PFSK-1 (cell line): ENCODE data around the gene FNDC5.

Experiments used
- POLR2AphosphoS5 ChIP-seq: IDR thresholded peaks from 2 replicates; pipeline ENCODE4 v1.6.1; 2012; ENCODE audit warnings: low read depth, mild to moderate bottlenecking, control low read depth, low read length, moderate library complexity
- REST ChIP-seq, 2 experiments: IDR thresholded peaks; 2 replicates each; pipeline versions ENCODE4 v1.6.1 to v1.8.0; 2011 to 2012; ENCODE audit warnings: low read depth in 2 of 2, low read length in 2 of 2, control low read depth in 1 of 2, inconsistent platforms in 1 of 2, mild to moderate bottlenecking in 1 of 2, moderate library complexity in 1 of 2; ENCODE audit not compliant: insufficient read depth in 1 of 2
- TAF1 ChIP-seq: IDR thresholded peaks from 2 replicates; pipeline ENCODE4 v1.6.1; 2012; ENCODE audit warnings: low read length, control low read depth, borderline replicate concordance; ENCODE audit not compliant: insufficient read depth

- TF ChIP-seq POLR2AphosphoS5 (no peak), REST (IDR thresholded peaks at IDR 0.05; ENCODE audit: insufficient read depth in 1 of 2, low read depth in 2 of 2, low read length in 2 of 2) (no peak; a peak in 1 of 4 replicates), TAF1 (no peak)
Observed at GRCh38 chr1:32855861-32856617, 14.7 kb downstream of the FNDC5 start.
